RWPE2 (cell line): ENCODE results near the gene PLA2G2D.

Source experiments
- ATAC-seq: fragments of 200-7000 bp; cut with Tn5 transposase; 3 replicates; pipeline ENCODE4 v1.9.1; 2021; ENCODE audit warnings: low read depth
- DNase-seq: peaks from one replicate; pipeline ENCODE4 v3.0.0-alpha.2; 2020; ENCODE audit warnings: low spot score
- H3K27ac ChIP-seq: fragments of 450-650 bp; 2 replicates; pipeline ENCODE4 v1.5.1; 2017; ENCODE audit warnings: mild to moderate bottlenecking; ENCODE audit not compliant: poor library complexity, severe bottlenecking
- H3K27me3 ChIP-seq: fragments of 250-450 bp; sonication (Bioruptor Pico); 2 replicates; pipeline ENCODE4 v1.5.1; 2021; ENCODE audit warnings: mild to moderate bottlenecking, moderate library complexity; ENCODE audit not compliant: insufficient read depth, poor library complexity, severe bottlenecking
- H3K36me3 ChIP-seq: fragments of 250-450 bp; sonication (Bioruptor Pico); 2 replicates; pipeline ENCODE4 v1.5.1; 2020; ENCODE audit warnings: low read depth, mild to moderate bottlenecking, moderate library complexity
- H3K4me1 ChIP-seq: fragments of 250-450 bp; sonication (Bioruptor Pico); 2 replicates; pipeline ENCODE4 v1.5.1; 2021; ENCODE audit warnings: mild to moderate bottlenecking, moderate library complexity; ENCODE audit not compliant: insufficient read depth, poor library complexity, severe bottlenecking
- H3K4me3 ChIP-seq: fragments of 250-450 bp; sonication (Bioruptor Pico); 2 replicates; pipeline ENCODE4 v1.5.1; 2021; ENCODE audit warnings: mild to moderate bottlenecking, moderate library complexity; ENCODE audit not compliant: severe bottlenecking
- H3K9me3 ChIP-seq: fragments of 250-450 bp; sonication (Bioruptor Pico); 2 replicates; pipeline ENCODE4 v1.5.1; 2021; ENCODE audit warnings: mild to moderate bottlenecking, moderate library complexity; ENCODE audit not compliant: severe bottlenecking
- TF ChIP-seq, protein P1 (sequence below): fragments of 450-650 bp; IDR thresholded peaks from one replicate; pipeline ENCODE4 v1.5.1; 2017; ENCODE audit warnings: mild to moderate bottlenecking, moderate library complexity; ENCODE audit not compliant: poor library complexity, severe bottlenecking

PLA2G2D gene

DNA sequence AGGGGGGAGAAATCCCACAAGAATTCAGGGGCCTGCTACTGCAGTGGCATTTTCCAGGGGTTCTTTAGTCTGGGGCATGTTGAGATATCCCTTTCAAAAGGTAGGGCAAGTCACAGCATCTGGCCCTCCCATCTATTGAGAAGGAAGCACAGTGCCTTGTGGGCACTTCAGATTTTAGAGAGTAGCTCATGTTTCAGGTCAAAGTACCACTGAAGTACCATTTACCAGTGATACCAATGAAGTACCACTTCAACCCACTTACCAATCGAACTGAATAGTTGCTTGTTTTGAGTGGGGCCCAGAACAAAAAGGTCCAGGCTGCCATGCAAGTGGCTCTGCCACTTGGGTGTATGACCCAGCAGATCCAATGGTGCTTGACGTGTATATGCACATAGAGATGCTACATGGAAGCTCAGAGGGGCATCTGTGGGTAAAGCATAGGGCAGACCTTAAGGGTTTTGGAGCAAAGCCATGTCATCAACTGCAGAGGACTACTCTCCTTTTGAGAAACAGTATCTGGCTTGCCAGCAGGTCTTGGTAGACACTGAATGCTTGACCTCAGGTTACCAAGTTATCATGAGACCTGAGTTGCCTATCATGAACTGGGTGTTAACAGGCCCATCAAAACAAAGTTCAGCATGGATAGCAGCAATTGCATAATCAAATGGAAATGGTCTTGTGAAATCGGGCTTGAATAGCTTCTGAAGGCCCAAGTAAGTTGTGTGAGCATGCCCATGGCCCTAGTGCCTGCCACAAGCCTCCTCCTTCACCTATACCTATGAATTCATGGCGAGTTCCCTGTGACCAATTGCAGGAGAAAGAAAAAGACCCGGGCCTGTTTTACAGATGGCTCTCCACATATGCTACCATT is 23.5 kb downstream of the PLA2G2D start:
- no peaks in the 10 kb centered on the region for H3K27me3 ChIP-seq
- no peak for DNase-seq

DNA sequence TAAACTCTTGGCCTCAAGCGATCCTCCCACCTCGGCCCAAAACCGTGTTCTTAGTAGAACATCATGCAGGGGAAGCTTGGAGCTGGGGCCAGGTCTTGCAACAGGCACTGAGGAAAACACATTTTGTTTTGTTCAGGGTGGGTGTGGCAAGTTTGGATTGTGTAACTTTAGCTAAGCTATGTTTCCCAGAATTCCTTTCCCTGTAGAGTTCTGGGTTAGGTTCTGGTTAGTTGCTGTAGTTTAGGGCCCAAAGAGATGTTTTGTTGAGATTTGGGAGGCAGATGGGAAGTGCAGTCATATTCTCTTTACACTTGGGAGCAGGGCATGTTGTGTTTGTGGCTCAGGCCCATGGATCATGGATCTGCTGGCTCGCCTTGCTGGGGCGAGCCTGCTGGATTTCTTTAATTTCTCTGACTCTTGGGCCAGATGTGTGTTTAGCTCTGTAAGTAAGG is 25.4 kb downstream of the PLA2G2D start:
- Histone ChIP-seq H3K4me1 (no peaks in the 10 kb centered on the region), H3K36me3 (no peaks in the 10 kb centered on the region), H3K27ac (no peak overlapping the region), H3K27me3 (no peaks in the 10 kb centered on the region), H3K9me3 (no peaks in the 10 kb centered on the region), H3K4me3 (no peak overlapping the region)
- no peak for ATAC-seq
- DNase-seq: no peak
- TF ChIP-seq, protein P1, sequence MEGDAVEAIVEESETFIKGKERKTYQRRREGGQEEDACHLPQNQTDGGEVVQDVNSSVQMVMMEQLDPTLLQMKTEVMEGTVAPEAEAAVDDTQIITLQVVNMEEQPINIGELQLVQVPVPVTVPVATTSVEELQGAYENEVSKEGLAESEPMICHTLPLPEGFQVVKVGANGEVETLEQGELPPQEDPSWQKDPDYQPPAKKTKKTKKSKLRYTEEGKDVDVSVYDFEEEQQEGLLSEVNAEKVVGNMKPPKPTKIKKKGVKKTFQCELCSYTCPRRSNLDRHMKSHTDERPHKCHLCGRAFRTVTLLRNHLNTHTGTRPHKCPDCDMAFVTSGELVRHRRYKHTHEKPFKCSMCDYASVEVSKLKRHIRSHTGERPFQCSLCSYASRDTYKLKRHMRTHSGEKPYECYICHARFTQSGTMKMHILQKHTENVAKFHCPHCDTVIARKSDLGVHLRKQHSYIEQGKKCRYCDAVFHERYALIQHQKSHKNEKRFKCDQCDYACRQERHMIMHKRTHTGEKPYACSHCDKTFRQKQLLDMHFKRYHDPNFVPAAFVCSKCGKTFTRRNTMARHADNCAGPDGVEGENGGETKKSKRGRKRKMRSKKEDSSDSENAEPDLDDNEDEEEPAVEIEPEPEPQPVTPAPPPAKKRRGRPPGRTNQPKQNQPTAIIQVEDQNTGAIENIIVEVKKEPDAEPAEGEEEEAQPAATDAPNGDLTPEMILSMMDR: no peak

More for the DNA sequence above, 23.5 kb downstream of the PLA2G2D start:
- Histone ChIP-seq H3K36me3 (no peaks in the 10 kb centered on the region), H3K27ac (no peak overlapping the region), H3K4me1 (no peaks in the 10 kb centered on the region), H3K9me3 (no peaks in the 10 kb centered on the region), H3K4me3 (no peak overlapping the region)
- TF ChIP-seq, protein P1: no peak
- ATAC-seq: no peak

DNA sequence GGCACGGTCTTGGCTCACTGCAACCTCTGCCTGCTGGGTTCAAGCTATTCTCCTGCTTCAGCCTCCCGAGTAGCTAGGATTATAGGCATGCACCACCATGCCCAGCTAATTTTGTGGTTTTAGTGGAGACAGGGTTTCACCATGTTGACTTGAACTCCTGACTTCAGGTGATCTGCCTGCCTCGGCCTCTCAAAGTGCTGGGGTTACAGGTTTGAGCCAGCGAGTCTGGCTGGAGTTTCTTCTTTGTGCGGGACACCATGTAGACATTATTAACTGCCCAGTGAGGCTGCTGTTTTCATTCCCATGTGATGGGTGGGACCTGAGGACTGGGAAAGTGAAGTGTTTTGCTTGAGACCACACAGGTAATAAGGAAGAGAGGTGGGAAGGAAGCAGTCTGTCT is 26.0 kb downstream of the PLA2G2D start:
- Histone ChIP-seq H3K36me3 (no peaks in the 10 kb centered on the region), H3K4me1 (no peaks in the 10 kb centered on the region), H3K9me3 (no peaks in the 10 kb centered on the region), H3K27me3 (no peaks in the 10 kb centered on the region), H3K4me3 (no peak overlapping the region), H3K27ac (no peak overlapping the region)
- DNase-seq (no peak), ATAC-seq (no peak)
- TF ChIP-seq, protein P1: no peak

DNA sequence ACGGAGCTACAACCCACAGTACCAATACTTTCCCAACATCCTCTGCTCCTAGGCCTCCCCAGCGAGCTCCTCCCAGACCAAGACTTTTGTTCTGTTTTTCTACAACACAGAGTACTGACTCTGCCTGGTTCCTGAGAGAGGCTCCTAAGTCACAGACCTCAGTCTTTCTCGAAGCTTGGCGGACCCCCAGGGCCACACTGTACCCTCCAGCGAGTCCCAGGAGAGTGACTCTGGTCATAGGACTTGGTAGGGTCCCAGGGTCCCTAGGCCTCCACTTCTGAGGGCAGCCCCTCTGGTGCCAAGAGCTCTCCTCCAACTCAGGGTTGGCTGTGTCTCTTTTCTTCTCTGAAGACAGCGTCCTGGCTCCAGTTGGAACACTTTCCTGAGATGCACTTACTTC is 28.7 kb downstream of the PLA2G2D start:
- no peak for ATAC-seq
- H3K27me3 ChIP-seq: no peaks in the 10 kb centered on the region
- no peaks in the 10 kb centered on the region for H3K4me1 ChIP-seq
- H3K4me3 ChIP-seq: no peak overlapping the region
- H3K9me3 ChIP-seq: no peaks in the 10 kb centered on the region
- TF ChIP-seq, protein P1: no peak
- no peak for DNase-seq
- H3K27ac ChIP-seq: no peak overlapping the region
- H3K36me3 ChIP-seq: no peaks in the 10 kb centered on the region

DNA sequence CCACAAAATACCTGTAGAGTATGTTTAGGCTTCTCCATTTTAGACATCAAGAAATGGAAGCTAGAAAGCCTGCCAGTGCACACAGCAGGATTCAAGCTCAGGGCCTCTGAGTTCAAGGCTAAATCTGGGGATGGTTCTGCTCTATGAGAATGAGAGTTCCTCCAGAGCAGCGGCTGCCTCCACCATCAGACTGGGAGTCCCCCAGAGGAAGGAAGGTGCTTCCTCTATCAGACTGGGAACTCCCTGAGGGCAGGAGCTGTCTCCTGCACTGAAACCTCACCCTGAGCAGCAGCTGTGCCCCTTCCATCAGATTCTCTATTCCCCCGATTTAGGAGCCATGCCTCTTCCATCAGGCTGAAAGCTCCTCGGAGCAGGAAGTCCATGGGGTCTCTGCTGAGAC is 29.2 kb downstream of the PLA2G2D start:
- TF ChIP-seq, protein P1: no peak
- no peaks in the 10 kb centered on the region for H3K27me3 ChIP-seq
- H3K36me3 ChIP-seq: no peaks in the 10 kb centered on the region
- no peak overlapping the region for H3K4me3 ChIP-seq
- no peak for DNase-seq
- ATAC-seq: no peak
- H3K9me3 ChIP-seq: no peaks in the 10 kb centered on the region
- H3K27ac ChIP-seq: no peak overlapping the region
- H3K4me1 ChIP-seq: no peaks in the 10 kb centered on the region
